COLO829 (cell line): ENCODE results near the gene TADA2A.
A peak's percentile ranks its signal among the peaks of the same experiment; 100 is the strongest.
"Not testable (repeated sequence)": the region's sequence is repeated elsewhere in the genome, so short reads cannot be mapped to it uniquely, and the experiment has no call there.

ENCODE experiments used
- DNase-seq: peaks from one replicate; pipeline ENCODE4 v3.0.0; 2012; ENCODE audit warnings: low spot score

The TADA2A gene

GRCh38 chr17:37493249-37494027 lies 86.8 kb downstream of the TADA2A start:
- DNase-seq, result peak; percentile 68

- no peak for DNase-seq
Observed at GRCh38 chr17:37494401-37494831, 87.7 kb downstream of the TADA2A start.

- DNase-seq, result no peak
Observed at GRCh38 chr17:37494971-37495370, 88.3 kb downstream of the TADA2A start.

- no peak for DNase-seq
Observed at GRCh38 chr17:37500378-37500777, 93.7 kb downstream of the TADA2A start.

GRCh38 chr17:37502009-37502936 lies 95.6 kb downstream of the TADA2A start:
- no peak for DNase-seq

GRCh38 chr17:37503148-37503547 lies 96.5 kb downstream of the TADA2A start:
- no peak for DNase-seq

GRCh38 chr17:37505333-37505732 lies 98.6 kb downstream of the TADA2A start:
- no peak for DNase-seq

GRCh38 chr17:37506678-37507077 lies 100.0 kb downstream of the TADA2A start:
- no peak for DNase-seq

GRCh38 chr17:37507111-37507510 lies 100.4 kb downstream of the TADA2A start:
- no peak for DNase-seq

GRCh38 chr17:37510056-37510455 lies 103.4 kb downstream of the TADA2A start:
- DNase-seq, result no peak

GRCh38 chr17:37511642-37512041 lies 105.0 kb downstream of the TADA2A start:
- DNase-seq, result not testable (repeated sequence)

GRCh38 chr17:37512442-37513068 lies 105.9 kb downstream of the TADA2A start:
- no peak for DNase-seq

- peak; percentile 16 for DNase-seq
Observed at GRCh38 chr17:37513711-37514110, 107.0 kb downstream of the TADA2A start.

- no peak for DNase-seq
Observed at GRCh38 chr17:37516127-37516571, 109.5 kb downstream of the TADA2A start.

GRCh38 chr17:37517881-37518280 lies 111.2 kb downstream of the TADA2A start:
- no peak for DNase-seq

- DNase-seq, result no peak
Observed at GRCh38 chr17:37518826-37519225, 112.1 kb downstream of the TADA2A start.

GRCh38 chr17:37519251-37519985 lies 112.7 kb downstream of the TADA2A start:
- no peak for DNase-seq

GRCh38 chr17:37520174-37520573 lies 113.5 kb downstream of the TADA2A start:
- DNase-seq, result no peak

- no peak for DNase-seq
Observed at GRCh38 chr17:37521821-37522220, 115.1 kb downstream of the TADA2A start.

- no peak for DNase-seq
Observed at GRCh38 chr17:37523715-37524219, 117.1 kb downstream of the TADA2A start.

GRCh38 chr17:37527249-37527851 lies 120.7 kb downstream of the TADA2A start:
- DNase-seq, result peak; percentile 42
